Small intestine (tissue), 7 donors: Measurements from ENCODE around the gene ANKRD52. TPM values are rescaled to one million over a fixed set of nuclear protein-coding genes. Genes with fewer than 3 reads are reported as not detected.
A peak's percentile ranks its signal among the peaks of the same experiment; 100 is the strongest.
"Not testable (repeated sequence)": the region's sequence is repeated elsewhere in the genome, so short reads cannot be mapped to it uniquely, and the experiment has no call there.

Source experiments
- DNase-seq, 2 donors: peaks; one replicate each; pipeline versions ENCODE4 v3.0.0 to v3.0.0-alpha.2; 2013
- FAIRE-seq: peaks from 2 replicates; lab custom pipeline; 2012; peaks lifted over from hg19 to GRCh38; lab: Jason Lieb, UNC
- H3K27ac ChIP-seq, 3 donors: one replicate each; pipeline ENCODE4 v1.5.1; 2013; ENCODE audit warnings: low read length in 2 of 3, mild to moderate bottlenecking in 2 of 3, control low read depth in 1 of 3, inconsistent platforms in 1 of 3, low read depth in 1 of 3, moderate library complexity in 1 of 3
- H3K27me3 ChIP-seq, 3 donors: one replicate each; pipeline ENCODE4 v1.6.1; 2013; ENCODE audit warnings: low read length in 3 of 3, inconsistent platforms in 1 of 3; ENCODE audit not compliant: control insufficient read depth in 3 of 3, insufficient read depth in 3 of 3
- H3K36me3 ChIP-seq, 3 donors: one replicate each; pipeline ENCODE4 v1.6.1; 2013; ENCODE audit warnings: low read length in 3 of 3, inconsistent platforms in 1 of 3, low read depth in 1 of 3, mild to moderate bottlenecking in 1 of 3, moderate library complexity in 1 of 3; ENCODE audit not compliant: control insufficient read depth in 3 of 3, insufficient read depth in 2 of 3
- H3K4me1 ChIP-seq, 3 donors: one replicate each; pipeline ENCODE4 v1.6.1; 2013; ENCODE audit warnings: low read length in 2 of 3, inconsistent platforms in 1 of 3, low read depth in 1 of 3, mild to moderate bottlenecking in 1 of 3, moderate library complexity in 1 of 3; ENCODE audit not compliant: control insufficient read depth in 3 of 3, insufficient read depth in 2 of 3
- H3K4me3 ChIP-seq, 3 donors: one replicate each; pipeline ENCODE4 v1.5.1; 2013; ENCODE audit warnings: low read length in 3 of 3, control low read depth in 1 of 3, inconsistent platforms in 1 of 3, low read depth in 1 of 3, mild to moderate bottlenecking in 1 of 3, moderate library complexity in 1 of 3
- H3K9me3 ChIP-seq, 2 donors: one replicate each; pipeline ENCODE4 v1.6.1; 2013; ENCODE audit warnings: low read depth in 1 of 2, low read length in 1 of 2; ENCODE audit not compliant: control insufficient read depth in 2 of 2, insufficient read depth in 1 of 2
- WGBS, 3 donors: extraction: QIAGEN DNeasy Blood & Tissue Kit; methylation state at CpG; one replicate each; pipeline ENCODE4 v1.1.7; 2013; 5-methylcytosine and 5-hydroxymethylcytosine counted together
- polyA plus RNA-seq, 4 donors: library from polyadenylated mRNA; stranded (reverse) in 3 of 4; unstranded in 1 of 4; fragments of 200-250 nt in 3 of 4; fragments of 120-200 nt in 1 of 4; gene quantifications; one replicate each; pipeline versions ENCODE4 v1.2.1 to v1.2.3, GENCODE V29; 2013
- donor health status: healthy with polysubstance abuse.
- donor health status: control.
- donor health status: control.
- donor health status: Bipolar disorder and iron deficiency.
- donor health status: healthy.

ANKRD52 gene
- polyA plus RNA-seq, 4 donors: 5.1 to 23.9 (median 10.3) TPM

GRCh38 chr12:56282579-56282978 lies 24.4 kb upstream of the ANKRD52 start:
- H3K9me3 ChIP-seq: no peaks in the 10 kb centered on the region
- FAIRE-seq: no peak
- H3K4me1 ChIP-seq: peaks cover 0 to 3% (median 0%) of the 10 kb centered on the region in 3 donors
- DNase-seq: no peak
- 95 to 97% (median 96%) methylated on average over 2 of the region's 2 CpGs for WGBS, 3 donors
- no peak overlapping the region for H3K4me3 ChIP-seq
- peaks cover 16 to 69% (median 25%) of the 10 kb centered on the region in 3 donors for H3K36me3 ChIP-seq
- no peak overlapping the region for H3K27ac ChIP-seq
- H3K27me3 ChIP-seq: no peaks in the 10 kb centered on the region

GRCh38 chr12:56282030-56282429 lies 23.8 kb upstream of the ANKRD52 start:
- H3K36me3 ChIP-seq: peaks cover 16 to 69% (median 24%) of the 10 kb centered on the region in 3 donors
- no peak overlapping the region for H3K27ac ChIP-seq
- WGBS, 3 donors: 82 to 92% (median 87%) methylated on average over 6 of the region's 6 CpGs
- peaks cover 0 to 3% (median 0%) of the 10 kb centered on the region in 3 donors for H3K4me1 ChIP-seq
- no peaks in the 10 kb centered on the region for H3K9me3 ChIP-seq
- DNase-seq (no peak), FAIRE-seq (no peak)
- H3K27me3 ChIP-seq: no peaks in the 10 kb centered on the region
- no peak overlapping the region for H3K4me3 ChIP-seq

GRCh38 chr12:56280849-56281248 lies 22.7 kb upstream of the ANKRD52 start:
- no peaks in the 10 kb centered on the region for H3K9me3 ChIP-seq
- no peak for FAIRE-seq
- DNase-seq: no peak
- H3K4me1 ChIP-seq: no peaks in the 10 kb centered on the region
- no peak overlapping the region for H3K4me3 ChIP-seq
- H3K27ac ChIP-seq: no peak overlapping the region
- peaks cover 14 to 76% (median 20%) of the 10 kb centered on the region in 3 donors for H3K36me3 ChIP-seq
- H3K27me3 ChIP-seq: no peaks in the 10 kb centered on the region

GRCh38 chr12:56278905-56279304 lies 20.7 kb upstream of the ANKRD52 start:
- no peaks in the 10 kb centered on the region for H3K4me1 ChIP-seq
- no peak for FAIRE-seq
- H3K27ac ChIP-seq: no peak overlapping the region
- H3K27me3 ChIP-seq: no peaks in the 10 kb centered on the region
- no peaks in the 10 kb centered on the region for H3K9me3 ChIP-seq
- no peak overlapping the region for H3K4me3 ChIP-seq
- WGBS, 3 donors: 94 to 97% (median 97%) methylated on average over 3 of the region's 3 CpGs
- peaks cover 20 to 79% (median 24%) of the 10 kb centered on the region in 3 donors for H3K36me3 ChIP-seq
- DNase-seq: no peak

- WGBS, 3 donors: 94 to 100% (median 94%) methylated on average over 2 of the region's 2 CpGs
- peaks cover 13 to 64% (median 30%) of the 10 kb centered on the region in 3 donors for H3K36me3 ChIP-seq
- no peak for FAIRE-seq
Measured at GRCh38 chr12:56274299-56274698, 16.1 kb upstream of the ANKRD52 start.

GRCh38 chr12:56272468-56272867 lies 14.3 kb upstream of the ANKRD52 start:
- not testable (repeated sequence) for H3K4me3 ChIP-seq, H3K27me3 ChIP-seq, FAIRE-seq, H3K27ac ChIP-seq, H3K9me3 ChIP-seq, H3K4me1 ChIP-seq, DNase-seq
- H3K36me3 ChIP-seq: peaks cover 13 to 48% (median 23%) of the 10 kb centered on the region in 3 donors
- 79 to 90% (median 87%) methylated on average over 2 of the region's 2 CpGs for WGBS, 3 donors

More at GRCh38 chr12:56274299-56274698, 16.1 kb upstream of the ANKRD52 start:
- no peaks in the 10 kb centered on the region for H3K9me3 ChIP-seq
- H3K27ac ChIP-seq: no peak overlapping the region
- H3K4me1 ChIP-seq: no peaks in the 10 kb centered on the region
- no peak overlapping the region for H3K4me3 ChIP-seq
- H3K27me3 ChIP-seq: no peaks in the 10 kb centered on the region
- no peak for DNase-seq

GRCh38 chr12:56271031-56271430 lies 12.8 kb upstream of the ANKRD52 start:
- FAIRE-seq: no peak
- Histone ChIP-seq H3K4me1 (peaks cover 0 to 5% (median 5%) of the 10 kb centered on the region in 3 donors), H3K36me3 (peaks cover 13 to 39% (median 23%) of the 10 kb centered on the region in 3 donors), H3K27ac (no peak overlapping the region), H3K27me3 (no peaks in the 10 kb centered on the region), H3K4me3 (no peak overlapping the region), H3K9me3 (no peaks in the 10 kb centered on the region)
- DNase-seq: peak; percentile 28 to 33
- WGBS, 3 donors: 10 to 31% (median 11%) methylated on average over 1 of the region's 1 CpG

GRCh38 chr12:56267443-56268071 lies 9.4 kb upstream of the ANKRD52 start:
- WGBS, 3 donors: 26 to 31% (median 27%) methylated on average over 21 of the region's 21 CpGs
- FAIRE-seq (no peak), DNase-seq (no peak)
- Histone ChIP-seq H3K9me3 (no peaks in the 10 kb centered on the region), H3K4me3 (peak overlapping the region; percentile 80 to 84 (median 82)), H3K27me3 (no peaks in the 10 kb centered on the region), H3K27ac (peak overlapping the region; percentile 95 to 99 (median 97)), H3K36me3 (peaks cover 0 to 11% (median 4%) of the 10 kb centered on the region in 3 donors), H3K4me1 (peaks cover 0 to 8% (median 5%) of the 10 kb centered on the region in 3 donors)
